ENCODE results near the gene SLC2A13. TPM values are rescaled to one million over a fixed set of nuclear protein-coding genes. Genes with fewer than 3 reads are reported as not detected.

SLC2A13 gene
- total RNA-seq, 1 donor from 2014 or later, result 11.6 TPM

- H3K9me3 ChIP-seq, result no peaks in the 10 kb centered on the region
- no peak overlapping the region for H3K4me3 ChIP-seq
- no peak for TF ChIP-seq CTCF (IDR thresholded peaks at IDR 0.05)
- intact Hi-C loops (cut with DNase I), result no loop called here
- H3K36me3 ChIP-seq, result no peaks in the 10 kb centered on the region
- H3K27me3 ChIP-seq (ENCODE audit: low read depth), result no peaks in the 10 kb centered on the region
- no peak for ATAC-seq
- no peak overlapping the region for H3K27ac ChIP-seq
- DNase-seq, result no peak
- no peaks in the 10 kb centered on the region for H3K4me1 ChIP-seq
Measured at GRCh38 chr12:39986674-39987073, 119.2 kb downstream of the SLC2A13 start.

GRCh38 chr12:39984670-39985069 lies 121.2 kb downstream of the SLC2A13 start:
- Histone ChIP-seq H3K27ac (no peak overlapping the region), H3K27me3 (ENCODE audit: low read depth) (no peaks in the 10 kb centered on the region), H3K36me3 (no peaks in the 10 kb centered on the region), H3K4me3 (no peak overlapping the region), H3K9me3 (no peaks in the 10 kb centered on the region), H3K4me1 (no peaks in the 10 kb centered on the region)
- TF ChIP-seq CTCF (IDR thresholded peaks at IDR 0.05), result no peak
- ATAC-seq (no peak), DNase-seq (no peak)
- intact Hi-C loops (cut with DNase I), result no loop called here

GRCh38 chr12:39975374-39975918 lies 130.4 kb downstream of the SLC2A13 start:
- DNase-seq (no peak), ATAC-seq (no peak)
- Histone ChIP-seq H3K9me3 (no peaks in the 10 kb centered on the region), H3K36me3 (no peaks in the 10 kb centered on the region), H3K4me3 (no peak overlapping the region), H3K27me3 (ENCODE audit: low read depth) (no peaks in the 10 kb centered on the region), H3K4me1 (no peaks in the 10 kb centered on the region), H3K27ac (no peak overlapping the region)
- TF ChIP-seq CTCF (IDR thresholded peaks at IDR 0.05), result no peak
- intact Hi-C loops (cut with DNase I), result no loop called here

GRCh38 chr12:39972119-39972518 lies 133.8 kb downstream of the SLC2A13 start:
- ATAC-seq, result no peak
- H3K4me3 ChIP-seq, result no peak overlapping the region
- no peak for DNase-seq
- no peaks in the 10 kb centered on the region for H3K9me3 ChIP-seq
- H3K27me3 ChIP-seq (ENCODE audit: low read depth), result no peaks in the 10 kb centered on the region
- no peak overlapping the region for H3K27ac ChIP-seq
- H3K36me3 ChIP-seq, result no peaks in the 10 kb centered on the region
- TF ChIP-seq CTCF (IDR thresholded peaks at IDR 0.05), result no peak
- no peaks in the 10 kb centered on the region for H3K4me1 ChIP-seq
- intact Hi-C loops (cut with DNase I), result no loop called here

DNA sequence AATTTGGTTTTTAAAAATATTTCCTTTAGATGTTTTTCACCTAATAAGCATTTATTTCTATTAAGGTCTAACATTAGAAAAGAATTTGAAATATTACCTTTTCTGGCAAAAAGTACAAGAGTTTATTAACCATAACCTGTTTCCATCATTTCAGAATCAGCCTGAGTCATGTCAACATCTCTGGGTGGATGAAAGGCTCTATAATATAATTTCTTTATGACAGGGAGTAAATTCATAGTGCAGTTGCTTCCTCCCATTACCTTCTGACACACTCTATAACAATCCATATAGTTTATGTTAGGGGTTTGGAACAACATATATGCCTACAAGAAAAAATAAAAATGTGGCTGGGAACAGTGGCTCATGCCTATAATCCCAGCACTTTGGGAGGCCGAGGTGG lies 134.5 kb downstream of the SLC2A13 start:
- no peaks in the 10 kb centered on the region for H3K36me3 ChIP-seq
- ATAC-seq (no peak), DNase-seq (no peak)
- no peak overlapping the region for H3K4me3 ChIP-seq
- H3K4me1 ChIP-seq, result no peaks in the 10 kb centered on the region
- TF ChIP-seq CTCF (IDR thresholded peaks at IDR 0.05), result no peak
- no peaks in the 10 kb centered on the region for H3K9me3 ChIP-seq
- H3K27me3 ChIP-seq (ENCODE audit: low read depth), result no peaks in the 10 kb centered on the region
- H3K27ac ChIP-seq, result no peak overlapping the region
- intact Hi-C loops (cut with DNase I), result no loop called here

- Histone ChIP-seq H3K4me1 (no peaks in the 10 kb centered on the region), H3K27ac (no peak overlapping the region), H3K4me3 (no peak overlapping the region), H3K36me3 (no peaks in the 10 kb centered on the region), H3K27me3 (ENCODE audit: low read depth) (no peaks in the 10 kb centered on the region), H3K9me3 (no peaks in the 10 kb centered on the region)
- ATAC-seq (no peak), DNase-seq (no peak)
- no peak for TF ChIP-seq CTCF (IDR thresholded peaks at IDR 0.05)
- intact Hi-C loops (cut with DNase I), result no loop called here
Measured at GRCh38 chr12:39966721-39967120, 139.2 kb downstream of the SLC2A13 start.

Data from lower lobe of right lung (tissue), 2 donors.